Activated B cell treated with CpG ODN at 0.5 μM for 24 hours (primary cell): ENCODE results near the gene KCNJ4. TPM values are rescaled to one million over a fixed set of nuclear protein-coding genes. Genes with fewer than 3 reads are reported as not detected.

Experiments used
- ATAC-seq: fragments of 200-7000 bp; cut with Tn5 transposase; one replicate; pipeline ENCODE4 v1.10.0; 2021; ENCODE audit warnings: low read depth, mild to moderate bottlenecking, moderate library complexity
- CTCF ChIA-PET: fragments of 350-600 bp; sonication (Branson Sonifier 250); formaldehyde crosslinking; loops from one replicate; lab custom pipeline; 2021; ENCODE audit warnings: antibody characterized with exemption; lab: Charles Lee
- POLR2A ChIA-PET: fragments of 350-600 bp; sonication (Branson Sonifier 250); formaldehyde crosslinking; loops from one replicate; lab custom pipeline; 2021; ENCODE audit warnings: antibody characterized with exemption; lab: Charles Lee
- DNase-seq: peaks from one replicate; pipeline ENCODE4 v3.0.0; 2022
- H3K27ac Mint-ChIP-seq: one replicate; pipeline ENCODE4 v1.8.0; 2020; ENCODE audit warnings: mixed read lengths
- H3K27me3 Mint-ChIP-seq: one replicate; pipeline ENCODE4 v1.8.0; 2021; ENCODE audit warnings: mixed read lengths
- H3K36me3 Mint-ChIP-seq: one replicate; pipeline ENCODE4 v1.8.0; 2021; ENCODE audit warnings: low read depth, mixed read lengths
- H3K4me1 Mint-ChIP-seq: one replicate; pipeline ENCODE4 v1.8.0; 2021; ENCODE audit warnings: mixed read lengths
- H3K4me3 Mint-ChIP-seq: one replicate; pipeline ENCODE4 v1.8.0; 2020; ENCODE audit warnings: mild to moderate bottlenecking, mixed read lengths
- H3K9me3 Mint-ChIP-seq: one replicate; pipeline ENCODE4 v1.8.0; 2020; ENCODE audit warnings: mixed read lengths
- CTCF ChIP-seq: fragments of 200-600 bp; IDR thresholded peaks from one replicate; pipeline ENCODE4 v1.8.0; 2022; ENCODE audit warnings: antibody characterized with exemption, mild to moderate bottlenecking
- intact Hi-C: fragments of 100-400 bp; cut with micrococcal nuclease; formaldehyde crosslinking; loops from one replicate; pipeline ENCODE4 v1.15.1; 2024
- total RNA-seq: library from RNA; stranded (reverse); gene quantifications from 2 replicates; pipeline ENCODE4 v1.2.3, GENCODE V29; 2022

Gene KCNJ4
- total RNA-seq, 1 donor from 2014 or later, result not detected

GRCh38 chr22:38467904-38468442 lies 13.0 kb upstream of the KCNJ4 start, which contains the start of gene KDELR3:
Gene KDELR3 (plus strand): TSS chr22:38468096. CDS start chr22:38468234, 138 bp downstream.
- peaks cover 9% of the 10 kb centered on the region for H3K4me1 Mint-ChIP-seq
- no peak within 1 kb of the TSS for H3K27ac Mint-ChIP-seq
- POLR2A ChIA-PET, result interaction anchor here (1.2 to 1.4 kb wide), 2 partner anchors 13 to 31 kb away, joined by 3 read pairs; no protein-coding TSS in a partner anchor
- TF ChIP-seq CTCF, result no peak
- intact Hi-C loops, result no loop called here
- H3K27me3 Mint-ChIP-seq, result peaks cover 37% of the 10 kb centered on the region
- CTCF ChIA-PET, result no interaction called here
- H3K9me3 Mint-ChIP-seq, result no peaks in the 10 kb centered on the region
- H3K36me3 Mint-ChIP-seq, result no peaks in the 10 kb centered on the region
- peak within 1 kb of the TSS; percentile 76 for H3K4me3 Mint-ChIP-seq
- peak; percentile 48 for DNase-seq
- ATAC-seq, result peak; percentile 86

- ChIA-PET POLR2A (interaction anchor here (1.2 to 1.4 kb wide), 2 partner anchors 13 to 31 kb away, joined by 3 read pairs; no protein-coding TSS in a partner anchor), CTCF (no interaction called here)
- Mint-ChIP-seq H3K4me1 (peaks cover 9% of the 10 kb centered on the region), H3K4me3 (peak overlapping the region; percentile 76), H3K36me3 (no peaks in the 10 kb centered on the region), H3K27me3 (peaks cover 40% of the 10 kb centered on the region), H3K9me3 (no peaks in the 10 kb centered on the region), H3K27ac (no peak overlapping the region)
- TF ChIP-seq CTCF, result no peak
- intact Hi-C loops, result no loop called here
- no peak for ATAC-seq
- DNase-seq, result no peak
Observed at GRCh38 chr22:38467438-38467903, 12.5 kb upstream of the KCNJ4 start.

GRCh38 chr22:38465673-38466490 lies 10.9 kb upstream of the KCNJ4 start:
- Mint-ChIP-seq H3K9me3 (no peaks in the 10 kb centered on the region), H3K27ac (no peak overlapping the region), H3K4me1 (peaks cover 12% of the 10 kb centered on the region), H3K4me3 (no peak overlapping the region), H3K36me3 (no peaks in the 10 kb centered on the region), H3K27me3 (peaks cover 54% of the 10 kb centered on the region)
- ATAC-seq (no peak), DNase-seq (no peak)
- intact Hi-C loops, result no loop called here
- CTCF ChIA-PET, result no interaction called here
- no peak for TF ChIP-seq CTCF
- POLR2A ChIA-PET, result no interaction called here

- Mint-ChIP-seq H3K36me3 (no peaks in the 10 kb centered on the region), H3K27ac (no peak overlapping the region), H3K4me3 (no peak overlapping the region), H3K4me1 (peaks cover 12% of the 10 kb centered on the region), H3K9me3 (no peaks in the 10 kb centered on the region), H3K27me3 (peaks cover 61% of the 10 kb centered on the region)
- DNase-seq, result no peak
- ATAC-seq, result no peak
- POLR2A ChIA-PET, result no interaction called here
- intact Hi-C loops, result no loop called here
- no peak for TF ChIP-seq CTCF
- CTCF ChIA-PET, result no interaction called here
Observed at GRCh38 chr22:38464992-38465672, 10.1 kb upstream of the KCNJ4 start.
